OCI-LY1 (cell line): ENCODE data around the gene TRABD2B.

Source experiments
- CTCF ChIP-seq: fragments of 200-600 bp; sonication (generic), shearing (Covaris generic); IDR thresholded peaks from 2 replicates; pipeline ENCODE4 v1.5.1; 2017; ENCODE audit warnings: mild to moderate bottlenecking, antibody characterized with exemption, low read length, moderate library complexity, mixed read lengths
- EZH2 ChIP-seq: fragments of 200-600 bp; sonication (generic), shearing (Covaris generic); IDR thresholded peaks from 2 replicates; pipeline ENCODE4 v1.8.0; 2017; ENCODE audit warnings: borderline replicate concordance, mixed run types, mild to moderate bottlenecking, antibody characterized with exemption, low read length, moderate library complexity, mixed read lengths

DNA sequence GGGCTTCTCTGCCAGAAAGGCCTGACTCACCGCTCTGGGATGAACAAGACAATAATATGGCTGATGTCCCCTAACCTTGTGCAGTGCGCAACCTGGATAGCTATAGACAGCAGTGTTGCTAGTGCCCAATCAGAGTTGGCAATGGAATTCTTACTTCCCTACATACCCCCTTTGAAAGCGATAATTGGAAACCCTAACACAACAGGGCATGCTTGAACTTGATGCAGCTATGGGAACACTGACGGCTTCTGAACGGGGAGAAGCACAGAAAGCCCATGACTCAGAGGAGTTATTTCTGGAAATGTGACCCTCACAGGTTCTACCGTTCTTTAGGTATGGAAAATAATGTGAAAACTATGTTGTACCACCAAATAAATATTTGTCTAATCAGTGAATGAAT, 200.6 kb downstream of the TRABD2B start:
- TF ChIP-seq CTCF (no peak), EZH2 (no peak)
